GM12874 (cell line): ENCODE measurements around the gene NTSR1.

Source experiments
- TF ChIP-seq, protein P1 (sequence below): IDR thresholded peaks from 2 replicates; pipeline ENCODE4 v1.5.1; 2011; ENCODE audit warnings: low read depth, mild to moderate bottlenecking, control low read depth, low read length, moderate library complexity; ENCODE audit not compliant: insufficient read depth

Gene NTSR1

DNA sequence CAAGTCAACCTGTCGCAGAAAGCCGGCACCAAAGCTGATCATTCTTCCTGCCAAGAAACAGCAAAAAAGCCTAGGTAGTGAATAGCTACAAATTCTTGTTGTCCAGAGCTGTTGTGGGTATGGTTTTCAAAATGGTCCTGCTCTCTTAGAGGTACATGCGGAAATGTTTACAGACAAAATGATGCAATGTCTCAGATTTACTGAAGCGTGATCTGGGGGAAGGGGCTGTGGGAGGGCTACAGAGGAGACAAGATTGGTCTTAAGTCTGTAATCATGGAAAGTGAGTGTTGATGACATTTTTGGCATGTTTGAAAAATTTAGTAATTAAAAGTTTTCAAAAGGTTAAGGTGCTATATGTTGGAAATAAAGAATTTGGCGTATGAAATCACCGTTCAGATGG lies 6.2 kb downstream of the NTSR1 start:
- TF ChIP-seq, protein P1, sequence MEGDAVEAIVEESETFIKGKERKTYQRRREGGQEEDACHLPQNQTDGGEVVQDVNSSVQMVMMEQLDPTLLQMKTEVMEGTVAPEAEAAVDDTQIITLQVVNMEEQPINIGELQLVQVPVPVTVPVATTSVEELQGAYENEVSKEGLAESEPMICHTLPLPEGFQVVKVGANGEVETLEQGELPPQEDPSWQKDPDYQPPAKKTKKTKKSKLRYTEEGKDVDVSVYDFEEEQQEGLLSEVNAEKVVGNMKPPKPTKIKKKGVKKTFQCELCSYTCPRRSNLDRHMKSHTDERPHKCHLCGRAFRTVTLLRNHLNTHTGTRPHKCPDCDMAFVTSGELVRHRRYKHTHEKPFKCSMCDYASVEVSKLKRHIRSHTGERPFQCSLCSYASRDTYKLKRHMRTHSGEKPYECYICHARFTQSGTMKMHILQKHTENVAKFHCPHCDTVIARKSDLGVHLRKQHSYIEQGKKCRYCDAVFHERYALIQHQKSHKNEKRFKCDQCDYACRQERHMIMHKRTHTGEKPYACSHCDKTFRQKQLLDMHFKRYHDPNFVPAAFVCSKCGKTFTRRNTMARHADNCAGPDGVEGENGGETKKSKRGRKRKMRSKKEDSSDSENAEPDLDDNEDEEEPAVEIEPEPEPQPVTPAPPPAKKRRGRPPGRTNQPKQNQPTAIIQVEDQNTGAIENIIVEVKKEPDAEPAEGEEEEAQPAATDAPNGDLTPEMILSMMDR: no peak

DNA sequence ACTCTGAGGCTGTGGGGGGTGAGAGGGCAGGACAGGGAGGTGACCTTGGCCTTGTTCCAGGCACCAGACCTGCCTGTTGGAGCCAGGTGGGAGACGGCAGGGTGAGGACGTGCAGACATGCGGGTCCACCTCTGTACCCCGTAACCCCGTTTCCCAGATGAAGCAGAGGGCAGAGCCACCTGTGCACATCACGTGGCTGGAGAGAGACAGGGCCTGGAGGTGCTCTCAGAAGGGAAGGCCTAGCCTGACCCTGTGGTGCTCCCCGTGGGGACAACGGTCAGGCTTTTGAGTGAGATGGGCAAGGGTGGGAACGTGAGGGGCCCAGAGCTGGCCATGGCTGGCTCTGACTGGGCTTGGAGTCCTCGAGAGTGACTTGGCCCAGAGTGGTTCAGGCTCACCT lies 6.6 kb downstream of the NTSR1 start:
- TF ChIP-seq, protein P1: no peak

GRCh38 chr20:62716198-62716940 lies 7.7 kb downstream of the NTSR1 start:
- TF ChIP-seq, protein P1: no peak

GRCh38 chr20:62716941-62717310 lies 8.3 kb downstream of the NTSR1 start:
- TF ChIP-seq, protein P1: no peak

GRCh38 chr20:62717933-62718332 lies 9.3 kb downstream of the NTSR1 start:
- TF ChIP-seq, protein P1: no peak

DNA sequence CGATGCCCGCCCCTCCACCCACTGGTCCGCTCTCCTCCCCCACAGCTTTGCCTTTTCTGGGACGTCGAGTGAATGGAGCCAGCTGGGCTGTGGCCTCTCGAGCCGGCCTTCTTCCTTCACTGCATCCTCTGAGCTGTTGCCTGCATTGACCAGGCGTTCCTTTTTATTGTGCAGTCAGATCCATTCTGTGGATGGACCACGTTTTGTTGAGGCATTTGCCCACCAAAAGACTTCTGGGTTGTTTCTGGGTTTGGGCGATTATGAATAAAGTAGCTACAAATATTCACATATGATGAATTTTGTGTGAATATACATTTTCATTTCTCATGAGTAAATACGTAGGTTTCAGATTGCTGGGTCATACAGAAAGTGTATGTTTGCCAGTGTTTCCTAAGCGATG lies 9.9 kb downstream of the NTSR1 start:
- TF ChIP-seq, protein P1: no peak

- TF ChIP-seq, protein P1: no peak
Measured at GRCh38 chr20:62719250-62719935, 10.8 kb downstream of the NTSR1 start.
